Neural cell (in vitro differentiated cells): ENCODE data around the gene PTPRS. TPM values are rescaled to one million over a fixed set of nuclear protein-coding genes. Genes with fewer than 3 reads are reported as not detected.

Source experiments
- H2AFZ ChIP-seq: fragments of 200-600, 300-800 bp; sonication (generic), shearing (Covaris generic); 2 replicates; pipeline ENCODE4 v1.6.0; 2014; ENCODE audit warnings: low read depth, mild to moderate bottlenecking, antibody characterized with exemption, low read length, moderate library complexity
- H3F3A ChIP-seq: fragments of 200-600 bp; shearing (Covaris generic); 2 replicates; pipeline ENCODE4 v1.6.1; 2016; ENCODE audit warnings: mild to moderate bottlenecking, moderate library complexity, mixed read lengths, antibody characterized with exemption, low read length; ENCODE audit not compliant: insufficient read depth, poor library complexity, severe bottlenecking
- H3K27ac ChIP-seq: fragments of 200-600, 300-800 bp; sonication (generic), shearing (Covaris generic); 2 replicates; pipeline ENCODE4 v1.5.1; 2014; ENCODE audit warnings: mild to moderate bottlenecking, low read length, moderate library complexity
- H3K27me3 ChIP-seq: fragments of 300-800, 200-600 bp; sonication (generic), shearing (Covaris generic); 2 replicates; pipeline ENCODE4 v1.6.0; 2014; ENCODE audit warnings: mild to moderate bottlenecking, low read depth, low read length, moderate library complexity; ENCODE audit not compliant: insufficient read depth
- H3K36me3 ChIP-seq: fragments of 300-800, 200-600 bp; sonication (generic), shearing (Covaris generic); 2 replicates; pipeline ENCODE4 v1.5.1; 2014; ENCODE audit warnings: mild to moderate bottlenecking, antibody characterized with exemption, low read length, moderate library complexity; ENCODE audit not compliant: insufficient read depth
- H3K4me2 ChIP-seq: fragments of 300-800, 200-600 bp; sonication (generic), shearing (Covaris generic); 2 replicates; pipeline ENCODE4 v1.6.0; 2014; ENCODE audit warnings: mild to moderate bottlenecking, low read length
- H3K4me3 ChIP-seq: fragments of 300-800, 200-600 bp; sonication (generic), shearing (Covaris generic); 2 replicates; pipeline ENCODE4 v1.5.1; 2014; ENCODE audit warnings: mild to moderate bottlenecking, low read length, moderate library complexity
- H3K79me2 ChIP-seq: fragments of 200-600 bp; shearing (Covaris generic); replicated peaks from 2 replicates; pipeline ENCODE4 v1.6.0; 2014; ENCODE audit warnings: mild to moderate bottlenecking, low read length, moderate library complexity; ENCODE audit not compliant: insufficient read depth
- H3K9ac ChIP-seq: fragments of 300-800, 200-600 bp; sonication (generic), shearing (Covaris generic); 2 replicates; pipeline ENCODE4 v1.6.1; 2016; ENCODE audit warnings: mild to moderate bottlenecking, low read length, mixed read lengths
- H3K9me2 ChIP-seq: fragments of 200-600 bp; shearing (Covaris generic); 2 replicates; pipeline ENCODE4 v1.6.1; 2016; ENCODE audit warnings: mild to moderate bottlenecking, low read length, mixed read lengths; ENCODE audit not compliant: insufficient read depth
- H3K9me3 ChIP-seq: fragments of 200-600, 300-800 bp; sonication (generic), shearing (Covaris generic); 2 replicates; pipeline ENCODE4 v1.6.1; 2016; ENCODE audit warnings: mild to moderate bottlenecking, mixed run types, low read length, moderate library complexity, mixed read lengths
- H4K20me1 ChIP-seq: fragments of 200-600 bp; shearing (Covaris generic); 2 replicates; pipeline ENCODE4 v1.6.1; 2016; ENCODE audit warnings: mild to moderate bottlenecking, mixed run types; ENCODE audit not compliant: insufficient read depth
- CTCF ChIP-seq: fragments of 450-650 bp; IDR thresholded peaks from 2 replicates; pipeline ENCODE4 v1.5.1; 2014; ENCODE audit warnings: antibody characterized with exemption, mild to moderate bottlenecking, moderate library complexity; ENCODE audit not compliant: poor library complexity, severe bottlenecking
- EP300 ChIP-seq: fragments of 450-650 bp; conservative IDR thresholded peaks from 2 replicates; pipeline ENCODE4 v1.6.1; 2014; ENCODE audit warnings: antibody characterized with exemption, mild to moderate bottlenecking, moderate library complexity; ENCODE audit not compliant: poor library complexity, severe bottlenecking
- EZH2 ChIP-seq: fragments of 200-600, 300-800 bp; shearing (Covaris generic), sonication (generic); IDR thresholded peaks from 2 replicates; pipeline ENCODE4 v1.6.1; 2014; ENCODE audit warnings: antibody characterized with exemption, low read length, borderline replicate concordance, mild to moderate bottlenecking; ENCODE audit not compliant: insufficient read depth, poor library complexity, severe bottlenecking
- MXI1 ChIP-seq: fragments of 450-650 bp; conservative IDR thresholded peaks from 2 replicates; pipeline ENCODE4 v1.6.1; 2014; ENCODE audit warnings: antibody characterized with exemption, mild to moderate bottlenecking; ENCODE audit not compliant: poor library complexity, severe bottlenecking
- POLR2AphosphoS5 ChIP-seq: IDR thresholded peaks from 2 replicates; pipeline ENCODE4 v1.6.1; 2012
- RAD21 ChIP-seq: fragments of 450-650 bp; conservative IDR thresholded peaks from 2 replicates; pipeline ENCODE4 v1.6.1; 2014; ENCODE audit warnings: antibody characterized with exemption, mild to moderate bottlenecking, moderate library complexity
- REST ChIP-seq: IDR thresholded peaks from 2 replicates; pipeline ENCODE4 v1.6.1; 2012; ENCODE audit warnings: borderline replicate concordance
- SMC3 ChIP-seq: fragments of 450-650 bp; conservative IDR thresholded peaks from 2 replicates; pipeline ENCODE4 v1.6.1; 2014; ENCODE audit warnings: antibody characterized with exemption, mild to moderate bottlenecking, moderate library complexity; ENCODE audit not compliant: poor library complexity
- TAF1 ChIP-seq: IDR thresholded peaks from 2 replicates; pipeline ENCODE4 v1.6.1; 2012; ENCODE audit warnings: low read depth
- polyA plus RNA-seq: library from polyadenylated mRNA; depleted of rRNA; stranded (reverse); fragments of >200 nt; gene quantifications from 2 replicates; pipeline ENCODE4 v1.2.3, GENCODE V29; 2014

Gene PTPRS
- polyA plus RNA-seq, 1 donor from 2014 or later = 121 TPM

- no peak overlapping the region for H3K4me3 ChIP-seq
- H3K27me3 ChIP-seq = no peaks in the 10 kb centered on the region
- no peak overlapping the region for H3K9ac ChIP-seq
- H3K27ac ChIP-seq = no peak overlapping the region
- no peaks in the 10 kb centered on the region for H3K9me2 ChIP-seq
- H3K79me2 ChIP-seq = peaks cover 87% of the 10 kb centered on the region
- peaks cover 58% of the 10 kb centered on the region for H4K20me1 ChIP-seq
- H3K9me3 ChIP-seq = no peaks in the 10 kb centered on the region
- peaks cover 4% of the 10 kb centered on the region for H3K36me3 ChIP-seq
- no peaks in the 10 kb centered on the region for H3F3A ChIP-seq
- no peak overlapping the region for H3K4me2 ChIP-seq
- TF ChIP-seq TAF1 (no peak), CTCF (no peak), EZH2 (no peak), MXI1 (no peak), SMC3 (no peak), POLR2AphosphoS5 (no peak), EP300 (no peak), RAD21 (no peak), REST (no peak)
- no peak overlapping the region for H2AFZ ChIP-seq
Measured at GRCh38 chr19:5317321-5317720, 23.3 kb downstream of the PTPRS start.

- no peak for TF ChIP-seq EP300
- no peak for TF ChIP-seq CTCF
- no peak for TF ChIP-seq TAF1
- TF ChIP-seq SMC3 = no peak
- no peak for TF ChIP-seq RAD21
- no peak for TF ChIP-seq POLR2AphosphoS5
- no peak for TF ChIP-seq EZH2
- TF ChIP-seq REST = no peak
- TF ChIP-seq MXI1 = no peak
- Histone ChIP-seq H3K9me3 (no peaks in the 10 kb centered on the region), H4K20me1 (peaks cover 46% of the 10 kb centered on the region), H3K9me2 (no peaks in the 10 kb centered on the region), H3K27ac (no peak overlapping the region), H3K79me2 (peaks cover 86% of the 10 kb centered on the region), H2AFZ (no peak overlapping the region), H3F3A (no peaks in the 10 kb centered on the region), H3K9ac (no peak overlapping the region), H3K4me2 (no peak overlapping the region), H3K36me3 (peaks cover 4% of the 10 kb centered on the region), H3K27me3 (no peaks in the 10 kb centered on the region), H3K4me3 (no peak overlapping the region)
Measured at GRCh38 chr19:5316138-5316537, 24.5 kb downstream of the PTPRS start.
